HEK293T (cell line): ENCODE results near the gene CCNY.

Experiments
- CTCF ChIA-PET: fragments of 350-600 bp; formaldehyde crosslinking; extraction: SDS; loops from one replicate; lab custom pipeline; 2021; ENCODE audit warnings: antibody characterized with exemption, inconsistent platforms; lab: Yijun Ruan, JAX
- POLR2A ChIA-PET: fragments of 350-600 bp; formaldehyde crosslinking; extraction: SDS; loops from one replicate; lab custom pipeline; 2020; ENCODE audit warnings: antibody characterized with exemption, inconsistent platforms; lab: Yijun Ruan, JAX
- DNase-seq: peaks from one replicate; pipeline ENCODE4 v3.0.0; 2012; ENCODE audit warnings: mixed read lengths; ENCODE audit errors: extremely low spot score
- ARNT ChIP-seq: fragments of 450-650 bp; IDR thresholded peaks from 2 replicates; pipeline ENCODE4 v1.6.1; 2017; ENCODE audit warnings: mild to moderate bottlenecking
- BHLHE40 ChIP-seq: fragments of 450-650 bp; IDR thresholded peaks from 2 replicates; pipeline ENCODE4 v1.6.1; 2016; ENCODE audit warnings: mild to moderate bottlenecking, moderate library complexity, borderline replicate concordance
- CTBP1 ChIP-seq: fragments of 450-650 bp; IDR thresholded peaks from 2 replicates; pipeline ENCODE4 v1.6.1; 2016; ENCODE audit warnings: borderline replicate concordance
- ELF4 ChIP-seq: fragments of 450-650 bp; IDR thresholded peaks from 2 replicates; pipeline ENCODE4 v1.6.1; 2017; ENCODE audit warnings: antibody characterized with exemption
- FOXA1 ChIP-seq: fragments of 450-650 bp; IDR thresholded peaks from 2 replicates; pipeline ENCODE4 v1.6.1; 2016; ENCODE audit warnings: mild to moderate bottlenecking
- FOXK2 ChIP-seq: fragments of 450-650 bp; IDR thresholded peaks from 2 replicates; pipeline ENCODE4 v1.6.1; 2016; ENCODE audit warnings: mild to moderate bottlenecking
- FOXM1 ChIP-seq: fragments of 450-650 bp; IDR thresholded peaks from 2 replicates; pipeline ENCODE4 v1.6.1; 2017; ENCODE audit warnings: mild to moderate bottlenecking, borderline replicate concordance
- HDGF ChIP-seq: fragments of 450-650 bp; IDR thresholded peaks from 2 replicates; pipeline ENCODE4 v1.6.1; 2017; ENCODE audit warnings: antibody characterized with exemption, borderline replicate concordance
- L3MBTL2 ChIP-seq: fragments of 450-650 bp; conservative IDR thresholded peaks from 2 replicates; pipeline ENCODE4 v1.6.1; 2016; ENCODE audit warnings: mild to moderate bottlenecking
- LEF1 ChIP-seq: fragments of 450-650 bp; IDR thresholded peaks from 2 replicates; pipeline ENCODE4 v1.6.1; 2017; ENCODE audit warnings: mild to moderate bottlenecking, borderline replicate concordance
- NFRKB ChIP-seq: fragments of 450-650 bp; IDR thresholded peaks from 2 replicates; pipeline ENCODE4 v1.6.1; 2016; ENCODE audit warnings: mild to moderate bottlenecking, moderate library complexity
- PKNOX1 ChIP-seq: fragments of 450-650 bp; IDR thresholded peaks from 2 replicates; pipeline ENCODE4 v1.6.1; 2016
- SP1 ChIP-seq: fragments of 450-650 bp; IDR thresholded peaks from 2 replicates; pipeline ENCODE4 v1.6.1; 2017
- SUZ12 ChIP-seq: fragments of 450-650 bp; IDR thresholded peaks from 2 replicates; pipeline ENCODE4 v1.6.1; 2016; ENCODE audit warnings: mild to moderate bottlenecking
- TARDBP ChIP-seq: fragments of 450-650 bp; IDR thresholded peaks from 2 replicates; pipeline ENCODE4 v1.6.1; 2016
- ZNF384 ChIP-seq: fragments of 450-650 bp; IDR thresholded peaks from 2 replicates; pipeline ENCODE4 v1.6.1; 2016

The CCNY gene

GRCh38 chr10:35327790-35328403 lies 8.4 kb upstream of the CCNY start:
- TF ChIP-seq SP1 (no peak), BHLHE40 (no peak), SUZ12 (no peak), ZNF384 (no peak), CTBP1 (no peak), TARDBP (no peak), PKNOX1 (no peak), NFRKB (no peak), HDGF (no peak), LEF1 (no peak), ELF4 (no peak), FOXM1 (no peak), ARNT (no peak), FOXA1 (no peak), FOXK2 (no peak), L3MBTL2 (no peak)
- POLR2A ChIA-PET: no interaction called here
- CTCF ChIA-PET: no interaction called here

GRCh38 chr10:35328404-35329037 lies 7.8 kb upstream of the CCNY start:
- DNase-seq: no peak
- CTCF ChIA-PET: interaction anchor here (0.7 kb wide), 1 partner anchor 1571 kb away, joined by 3 read pairs; no protein-coding TSS in a partner anchor
- POLR2A ChIA-PET: no interaction called here
- TF ChIP-seq FOXK2 (no peak), PKNOX1 (no peak), LEF1 (no peak), HDGF (no peak), SUZ12 (no peak), NFRKB (no peak)

More at GRCh38 chr10:35327790-35328403, 8.4 kb upstream of the CCNY start:
- DNase-seq: no peak

- DNase-seq: no peak
- no peak for TF ChIP-seq SP1
- no peak for TF ChIP-seq BHLHE40
- TF ChIP-seq PKNOX1: no peak
- no peak for TF ChIP-seq ARNT
- TF ChIP-seq CTBP1: no peak
- TF ChIP-seq TARDBP: no peak
- TF ChIP-seq FOXA1: no peak
- ChIA-PET POLR2A (interaction anchor here (1.2 kb wide), 1 partner anchor 203 kb away, joined by 4 read pairs; the partner anchor contains the start of gene CREM), CTCF (no interaction called here)
Measured at GRCh38 chr10:35329520-35329919, 6.8 kb upstream of the CCNY start.

GRCh38 chr10:35331894-35332640 lies 4.2 kb upstream of the CCNY start:
- TF ChIP-seq LEF1 (no peak), SP1 (no peak)
- CTCF ChIA-PET: no interaction called here
- no peak for DNase-seq
- POLR2A ChIA-PET: no interaction called here

GRCh38 chr10:35334297-35334696 lies 2.0 kb upstream of the CCNY start:
- POLR2A ChIA-PET: no interaction called here
- DNase-seq: no peak
- TF ChIP-seq PKNOX1 (no peak), L3MBTL2 (no peak), FOXM1 (no peak), NFRKB (no peak), FOXK2 (no peak), BHLHE40 (no peak), TARDBP (no peak), SUZ12 (no peak), ELF4 (no peak), HDGF (no peak)
- CTCF ChIA-PET: no interaction called here
